Esophagus muscularis mucosa (tissue), 4 donors: ENCODE data around the gene IL15RA. TPM values are rescaled to one million over a fixed set of nuclear protein-coding genes. Genes with fewer than 3 reads are reported as not detected.

Experiments
- DNase-seq: peaks from one replicate; pipeline ENCODE4 v3.0.0-alpha.2; 2017; ENCODE audit errors: extremely low spot score
- H3K27ac ChIP-seq, 4 donors: fragments of 200-600 bp; sonication (generic); replicated peaks in 1 of 4; 1 replicate in 3 of 4; 2 replicates in 1 of 4; pipeline ENCODE4 v1.5.1; 2016 to 2019; ENCODE audit warnings: mild to moderate bottlenecking in 1 of 4
- H3K27me3 ChIP-seq, 4 donors: fragments of 200-600 bp; sonication (generic); one replicate each; pipeline versions ENCODE4 v1.5.1 to v1.6.0; 2016 to 2019
- H3K36me3 ChIP-seq, 4 donors: fragments of 200-600 bp; sonication (generic); one replicate each; pipeline ENCODE4 v1.5.1; 2016 to 2019
- H3K4me1 ChIP-seq, 4 donors: fragments of 200-600 bp; sonication (generic); one replicate each; pipeline ENCODE4 v1.5.1; 2016 to 2019
- H3K4me3 ChIP-seq, 4 donors: fragments of 200-600 bp; sonication (generic); 1 replicate in 2 of 4; 2 replicates in 2 of 4; pipeline ENCODE4 v1.5.1; 2016 to 2019; ENCODE audit warnings: mild to moderate bottlenecking in 4 of 4, moderate library complexity in 1 of 4
- H3K9me3 ChIP-seq, 4 donors: fragments of 200-600 bp; sonication (generic); 1 replicate in 3 of 4; 2 replicates in 1 of 4; pipeline ENCODE4 v1.5.1; 2016 to 2019
- EP300 ChIP-seq: sonication (generic); formaldehyde crosslinking; IDR thresholded peaks from one replicate; pipeline ENCODE4 v1.6.1; 2017; ENCODE audit warnings: antibody characterized with exemption
- POLR2A ChIP-seq: fragments of 450-650 bp; IDR thresholded peaks from one replicate; pipeline ENCODE4 v1.6.1; 2017; ENCODE audit warnings: antibody characterized with exemption, moderate library complexity, mild to moderate bottlenecking, low read depth
- POLR2AphosphoS5 ChIP-seq, 2 donors: sonication (generic); formaldehyde crosslinking; IDR thresholded peaks; one replicate each; pipeline ENCODE4 v1.6.1; 2017; ENCODE audit warnings: antibody characterized with exemption in 2 of 2
- WGBS: methylation state at CpG from one replicate; pipeline ENCODE4 v1.1.5; 2018; 5-methylcytosine and 5-hydroxymethylcytosine counted together
- intact Hi-C: fragments of 100-400 bp; cut with DNase I; formaldehyde crosslinking; loops from one replicate; pipeline ENCODE4 v1.15.1; 2023
- total RNA-seq, 4 donors: library from RNA; depleted of rRNA; stranded (reverse); fragments of >200 nt; gene quantifications; one replicate each; pipeline versions ENCODE4 v1.1.0 to v1.2.1, GENCODE V29; 2016
- TF ChIP-seq, protein P1 (sequence below), 3 experiments: fragments of 200-600 bp in 2 of 3; fragments of 450-650 bp in 1 of 3; sonication (generic) in 2 of 3; IDR thresholded peaks; one replicate each; pipeline ENCODE4 v1.5.1; 2017 to 2019; ENCODE audit warnings: antibody characterized with exemption in 3 of 3, mild to moderate bottlenecking in 2 of 3, moderate library complexity in 1 of 3

IL15RA gene
- total RNA-seq, 4 donors from 2014 or later: 19.5 to 30.1 (median 24.2) TPM

DNA sequence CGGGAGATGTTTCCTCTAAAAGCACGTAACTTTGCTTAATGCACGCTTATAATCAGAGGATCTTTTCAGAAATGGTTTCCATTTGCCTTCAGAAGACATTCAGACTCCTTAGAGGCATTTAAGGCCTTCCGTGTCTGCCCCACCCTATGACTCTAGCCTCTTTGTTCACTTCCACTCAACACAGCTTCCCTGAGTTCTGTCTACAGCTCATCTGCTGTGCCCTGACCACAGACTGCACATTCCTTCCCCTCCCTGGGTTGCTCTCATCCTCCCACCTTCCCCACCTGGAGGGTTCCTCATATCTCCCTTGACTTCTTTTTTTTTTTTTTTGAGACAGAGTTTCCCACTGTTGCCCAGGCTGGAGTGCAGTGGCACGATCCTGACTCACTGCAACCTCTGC is 70.7 kb downstream of the IL15RA start:
- no peak for DNase-seq
- intact Hi-C loops: no loop called here
- TF ChIP-seq POLR2A: no peak
- TF ChIP-seq EP300: no peak
- TF ChIP-seq POLR2AphosphoS5 (IDR thresholded peaks at IDR 0.05): no peak
- TF ChIP-seq, protein P1, sequence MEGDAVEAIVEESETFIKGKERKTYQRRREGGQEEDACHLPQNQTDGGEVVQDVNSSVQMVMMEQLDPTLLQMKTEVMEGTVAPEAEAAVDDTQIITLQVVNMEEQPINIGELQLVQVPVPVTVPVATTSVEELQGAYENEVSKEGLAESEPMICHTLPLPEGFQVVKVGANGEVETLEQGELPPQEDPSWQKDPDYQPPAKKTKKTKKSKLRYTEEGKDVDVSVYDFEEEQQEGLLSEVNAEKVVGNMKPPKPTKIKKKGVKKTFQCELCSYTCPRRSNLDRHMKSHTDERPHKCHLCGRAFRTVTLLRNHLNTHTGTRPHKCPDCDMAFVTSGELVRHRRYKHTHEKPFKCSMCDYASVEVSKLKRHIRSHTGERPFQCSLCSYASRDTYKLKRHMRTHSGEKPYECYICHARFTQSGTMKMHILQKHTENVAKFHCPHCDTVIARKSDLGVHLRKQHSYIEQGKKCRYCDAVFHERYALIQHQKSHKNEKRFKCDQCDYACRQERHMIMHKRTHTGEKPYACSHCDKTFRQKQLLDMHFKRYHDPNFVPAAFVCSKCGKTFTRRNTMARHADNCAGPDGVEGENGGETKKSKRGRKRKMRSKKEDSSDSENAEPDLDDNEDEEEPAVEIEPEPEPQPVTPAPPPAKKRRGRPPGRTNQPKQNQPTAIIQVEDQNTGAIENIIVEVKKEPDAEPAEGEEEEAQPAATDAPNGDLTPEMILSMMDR (IDR thresholded peaks at IDR 0.05): no peak
- Histone ChIP-seq H3K4me3 (no peak overlapping the region), H3K27me3 (no peaks in the 10 kb centered on the region), H3K4me1 (peaks cover 0 to 8% (median 5%) of the 10 kb centered on the region in 4 donors), H3K27ac (no peak overlapping the region), H3K9me3 (no peaks in the 10 kb centered on the region), H3K36me3 (peaks cover 30 to 59% (median 43%) of the 10 kb centered on the region in 4 donors)
- WGBS: 92% methylated on average over 5 of the region's 5 CpGs

DNA sequence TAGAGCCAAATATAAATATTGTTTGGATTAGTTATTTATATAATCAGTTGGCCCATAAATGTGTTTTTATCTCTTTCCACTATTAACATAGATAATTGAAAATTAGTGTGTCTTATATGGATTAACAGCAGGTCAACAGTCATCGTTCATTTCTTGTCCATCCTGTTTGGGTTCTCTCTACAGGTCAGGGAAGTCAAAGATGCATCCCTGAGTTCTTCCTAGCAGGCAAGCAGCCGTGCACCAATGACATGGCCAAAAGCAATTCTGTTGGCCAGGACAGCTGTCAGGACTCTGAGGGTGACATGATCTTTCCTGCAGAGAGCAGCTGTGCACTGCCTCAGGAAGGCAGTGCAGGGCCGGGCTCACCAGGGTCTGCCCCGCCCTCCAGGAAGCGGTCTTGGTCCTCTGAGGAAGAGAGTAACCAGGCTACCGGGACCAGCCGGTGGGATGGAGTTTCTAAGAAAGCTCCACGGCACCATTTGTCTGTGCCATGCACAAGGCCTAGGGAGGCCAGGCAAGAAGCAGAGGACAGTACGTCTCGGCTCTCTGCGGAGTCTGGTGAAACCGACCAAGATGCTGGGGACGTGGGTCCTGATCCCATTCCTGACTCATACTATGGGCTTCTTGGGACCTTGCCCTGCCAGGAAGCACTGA is 71.4 kb downstream of the IL15RA start:
- Histone ChIP-seq H3K27me3 (no peaks in the 10 kb centered on the region), H3K4me3 (no peak overlapping the region), H3K36me3 (peaks cover 24 to 52% (median 37%) of the 10 kb centered on the region in 4 donors), H3K27ac (no peak overlapping the region), H3K4me1 (peaks cover 0 to 8% (median 5%) of the 10 kb centered on the region in 4 donors), H3K9me3 (no peaks in the 10 kb centered on the region)
- WGBS: 74% methylated on average over 12 of the region's 13 CpGs
- intact Hi-C loops: no loop called here
- no peak for DNase-seq
- TF ChIP-seq POLR2A (no peak), EP300 (no peak), POLR2AphosphoS5 (IDR thresholded peaks at IDR 0.05) (no peak)
- TF ChIP-seq, protein P1 (IDR thresholded peaks at IDR 0.05): no peak

GRCh38 chr10:5904227-5904626 is 73.1 kb downstream of the IL15RA start:
- 74% methylated on average over 4 of the region's 4 CpGs for WGBS

DNA sequence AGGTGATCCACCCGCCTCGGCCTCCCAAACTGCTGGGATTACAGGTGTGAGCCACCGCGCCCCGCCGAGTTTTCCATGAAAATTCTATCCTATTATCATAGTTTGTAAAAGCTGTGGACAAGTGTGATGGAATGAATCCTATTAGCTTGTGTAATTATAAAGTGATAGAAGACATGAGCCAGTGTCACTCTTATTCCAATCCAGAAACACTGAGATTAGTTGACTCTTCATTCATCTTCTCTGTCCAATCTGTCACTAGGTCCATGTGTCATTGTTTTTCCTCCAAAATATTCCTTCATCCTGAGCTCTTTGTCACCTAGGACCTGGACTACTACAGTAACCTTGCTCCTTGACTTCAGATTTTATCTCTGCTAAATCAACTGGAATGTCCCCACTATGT is 73.8 kb downstream of the IL15RA start:
- DNase-seq: no peak
- H3K9me3 ChIP-seq: no peaks in the 10 kb centered on the region
- WGBS: 100% methylated on average over 6 of the region's 6 CpGs
- peaks cover 0 to 8% (median 2%) of the 10 kb centered on the region in 4 donors for H3K4me1 ChIP-seq
- H3K4me3 ChIP-seq: no peak overlapping the region
- no peaks in the 10 kb centered on the region for H3K27me3 ChIP-seq
- intact Hi-C loops: no loop called here
- TF ChIP-seq POLR2A: no peak
- no peak for TF ChIP-seq POLR2AphosphoS5 (IDR thresholded peaks at IDR 0.05)
- TF ChIP-seq EP300: no peak
- TF ChIP-seq, protein P1 (IDR thresholded peaks at IDR 0.05): no peak
- no peak overlapping the region for H3K27ac ChIP-seq
- H3K36me3 ChIP-seq: peaks cover 0 to 28% (median 13%) of the 10 kb centered on the region in 4 donors

More at GRCh38 chr10:5904227-5904626, 73.1 kb downstream of the IL15RA start:
- H3K4me3 ChIP-seq: no peak overlapping the region
- no peaks in the 10 kb centered on the region for H3K27me3 ChIP-seq
- no peak overlapping the region for H3K27ac ChIP-seq
- intact Hi-C loops: no loop called here
- no peaks in the 10 kb centered on the region for H3K9me3 ChIP-seq
- no peak for DNase-seq
- TF ChIP-seq, protein P1 (IDR thresholded peaks at IDR 0.05): no peak
- TF ChIP-seq EP300: no peak
- no peak for TF ChIP-seq POLR2A
- TF ChIP-seq POLR2AphosphoS5 (IDR thresholded peaks at IDR 0.05): no peak
- peaks cover 6 to 34% (median 19%) of the 10 kb centered on the region in 4 donors for H3K36me3 ChIP-seq
- H3K4me1 ChIP-seq: peaks cover 0 to 8% (median 2%) of the 10 kb centered on the region in 4 donors
